Activated CD4-positive, CD25-positive, alpha-beta regulatory T cell treated with anti-CD3 and anti-CD28 coated beads, Interleukin-2, amount 50 U/mL, for 16 hours (primary cell): ENCODE data around the gene LEKR1.
"Not testable (repeated sequence)": the region's sequence is repeated elsewhere in the genome, so short reads cannot be mapped to it uniquely, and the experiment has no call there.

Source experiments
- DNase-seq: peaks from one replicate; pipeline ENCODE4 v3.0.0-alpha.2; 2020; ENCODE audit warnings: low read depth, low spot score

Gene LEKR1

GRCh38 chr3:156902916-156903315, 76.8 kb downstream of the LEKR1 start:
- no peak for DNase-seq

- no peak for DNase-seq
Measured at GRCh38 chr3:156906275-156906674, 80.1 kb downstream of the LEKR1 start.

GRCh38 chr3:156908398-156908797, 82.2 kb downstream of the LEKR1 start:
- no peak for DNase-seq

- DNase-seq = no peak
Measured at GRCh38 chr3:156910022-156910421, 83.9 kb downstream of the LEKR1 start.

GRCh38 chr3:156910831-156911230, 84.7 kb downstream of the LEKR1 start:
- DNase-seq = not testable (repeated sequence)

GRCh38 chr3:156914300-156914699, 88.1 kb downstream of the LEKR1 start:
- not testable (repeated sequence) for DNase-seq

GRCh38 chr3:156915372-156915771, 89.2 kb downstream of the LEKR1 start:
- no peak for DNase-seq

- DNase-seq = no peak
Measured at GRCh38 chr3:156918746-156919145, 92.6 kb downstream of the LEKR1 start.

GRCh38 chr3:156919818-156920217, 93.7 kb downstream of the LEKR1 start:
- no peak for DNase-seq

GRCh38 chr3:156920399-156920798, 94.2 kb downstream of the LEKR1 start:
- no peak for DNase-seq

- no peak for DNase-seq
Measured at GRCh38 chr3:156923349-156923748, 97.2 kb downstream of the LEKR1 start.

GRCh38 chr3:156938724-156939123, 112.6 kb downstream of the LEKR1 start:
- DNase-seq = no peak

- no peak for DNase-seq
Measured at GRCh38 chr3:156939315-156939714, 113.2 kb downstream of the LEKR1 start.

- no peak for DNase-seq
Measured at GRCh38 chr3:156941311-156941710, 115.2 kb downstream of the LEKR1 start.

GRCh38 chr3:156948402-156949210, 122.5 kb downstream of the LEKR1 start:
- DNase-seq = no peak

- DNase-seq = no peak
Measured at GRCh38 chr3:156952011-156952410, 125.9 kb downstream of the LEKR1 start.

- DNase-seq = no peak
Measured at GRCh38 chr3:156957715-156958114, 131.6 kb downstream of the LEKR1 start.

- no peak for DNase-seq
Measured at GRCh38 chr3:156963096-156963495, 136.9 kb downstream of the LEKR1 start.

- DNase-seq = no peak
Measured at GRCh38 chr3:156964577-156964976, 138.4 kb downstream of the LEKR1 start.

GRCh38 chr3:156966349-156966748, 140.2 kb downstream of the LEKR1 start:
- not testable (repeated sequence) for DNase-seq

GRCh38 chr3:156973954-156974353, 147.8 kb downstream of the LEKR1 start:
- DNase-seq = no peak

GRCh38 chr3:156974931-156975330, 148.8 kb downstream of the LEKR1 start:
- no peak for DNase-seq

- no peak for DNase-seq
Measured at GRCh38 chr3:156975721-156976120, 149.6 kb downstream of the LEKR1 start.

- DNase-seq = no peak
Measured at GRCh38 chr3:156976933-156977332, 150.8 kb downstream of the LEKR1 start.
